Adrenal gland (tissue), 12 donors: ENCODE measurements around the gene SYT7. TPM values are rescaled to one million over a fixed set of nuclear protein-coding genes. Genes with fewer than 3 reads are reported as not detected.

Experiments used
- DNase-seq, 7 donors: peaks; one replicate each; pipeline ENCODE4 v3.0.0-alpha.2; 2019 to 2020
- H3K27ac ChIP-seq, 5 donors: fragments of 200-600 bp; sonication (generic) in 4 of 5; 1 replicate in 3 of 5; 2 replicates in 2 of 5; pipeline versions ENCODE4 v1.5.1 to v1.8.0; 2016 to 2020; ENCODE audit warnings: mild to moderate bottlenecking in 1 of 5
- H3K27me3 ChIP-seq: fragments of 200-600 bp; 2 replicates; pipeline ENCODE4 v1.8.0; 2021
- H3K36me3 ChIP-seq, 2 donors: fragments of 200-600 bp; replicated peaks in 1 of 2; 1 replicate in 1 of 2; 2 replicates in 1 of 2; pipeline versions ENCODE4 v1.5.1 to v1.8.0; 2018 to 2022
- H3K4me1 ChIP-seq, 2 donors: fragments of 200-600 bp; replicated peaks in 1 of 2; 1 replicate in 1 of 2; 2 replicates in 1 of 2; pipeline versions ENCODE4 v1.5.1 to v1.8.0; 2018 to 2021
- H3K4me3 ChIP-seq, 4 donors: fragments of 200-600 bp; sonication (generic) in 3 of 4; one replicate each; pipeline ENCODE4 v1.5.1; 2016 to 2018
- H3K9me3 ChIP-seq, 3 donors: fragments of 200-600 bp; sonication (generic) in 1 of 3; replicated peaks in 1 of 3; 1 replicate in 2 of 3; 2 replicates in 1 of 3; pipeline versions ENCODE4 v1.5.1 to v1.8.0; 2016 to 2021
- POLR2A ChIP-seq, 2 donors: fragments of 450-650 bp; IDR thresholded peaks; one replicate each; pipeline ENCODE4 v1.6.1; 2017; ENCODE audit warnings: antibody characterized with exemption in 2 of 2, mild to moderate bottlenecking in 2 of 2, moderate library complexity in 1 of 2
- WGBS, 4 donors: extraction: QIAGEN DNeasy Blood & Tissue Kit in 2 of 4; methylation state at CpG; one replicate each; pipeline versions ENCODE4 v1.1.5 to v1.1.7; 2013 to 2017; 5-methylcytosine and 5-hydroxymethylcytosine counted together
- intact Hi-C, 2 donors: fragments of 100-400 bp; cut with DNase I; formaldehyde crosslinking; loops; one replicate each; pipeline versions ENCODE4 v1.14.1 to v1.15.0; 2022 to 2023
- polyA plus RNA-seq, 3 donors: library from polyadenylated mRNA; stranded (reverse); fragments of 200-250 nt in 2 of 3; fragments of 350-450 nt in 1 of 3; fragmentation: Illumina TruSeq in 1 of 3; extraction: RNeasy Lipid Tissue Mini Kit (QIAGEN cat#74804) in 1 of 3; gene quantifications; one replicate each; pipeline ENCODE4 v1.2.3, GENCODE V29; 2013 to 2014
- total RNA-seq, 9 donors: library from RNA; depleted of rRNA in 4 of 9; stranded (reverse); fragments of >200 nt in 4 of 9; fragments of 120-200 nt in 1 of 9; fragmentation: NEBNext Ultra II Directional in 1 of 9; extraction: Animal tissue kit (Norgen Biotek cat#: 25700) in 1 of 9; gene quantifications; one replicate each; pipeline versions ENCODE4 v1.1.0 to v1.2.4, GENCODE V29; 2013 to 2023
- TF ChIP-seq, protein P1 (sequence below), 6 experiments: fragments of 450-650 bp in 4 of 6; fragments of 200-600 bp in 2 of 6; sonication (generic) in 1 of 6; IDR thresholded peaks; 1 replicate in 5 of 6; 2 replicates in 1 of 6; pipeline versions ENCODE4 v1.5.1 to v1.8.0; 2016 to 2021; ENCODE audit warnings: antibody characterized with exemption in 6 of 6, mild to moderate bottlenecking in 2 of 6, moderate library complexity in 1 of 6
- donor health status: healthy with polysubstance abuse.
- donor health status: Bipolar disorder and iron deficiency.
- donor health status: DM: yes; HTN: yes; CAD: no.
- donor health status: DM: no; HTN: no; CAD: no.
- donor health status: DM: no; HTN: no; CAD: no.
- donor health status: DM: yes; HTN: yes; CAD: no.

The SYT7 gene
- total and polyA plus RNA-seq, 12 donors, result 0.09 to 6.8 (median 1.3) TPM; not detected in 1

DNA sequence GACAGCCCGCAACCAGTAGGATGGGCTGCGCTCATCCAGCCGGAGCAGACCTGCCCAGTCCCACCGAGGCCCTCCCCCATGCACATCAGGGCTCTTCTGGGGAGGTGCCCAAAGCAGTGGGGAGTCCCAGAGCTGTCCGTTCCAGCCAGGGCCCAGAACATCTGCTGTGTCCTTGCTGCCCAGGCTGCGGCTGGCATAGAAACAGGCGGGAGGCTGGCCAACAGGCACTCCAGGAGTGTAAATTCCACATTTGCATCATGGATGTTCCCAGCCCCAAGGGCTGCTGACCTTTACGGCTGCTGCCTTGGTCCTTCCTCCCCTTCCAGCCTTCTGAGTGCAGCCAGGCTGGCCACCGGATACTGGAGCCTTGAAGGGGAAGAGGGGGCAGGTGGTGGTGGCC, 30.0 kb upstream of the SYT7 start:
- Histone ChIP-seq H3K36me3 (no peaks in the 10 kb centered on the region), H3K9me3 (no peaks in the 10 kb centered on the region), H3K4me3 (no peak overlapping the region), H3K27me3 (no peaks in the 10 kb centered on the region), H3K4me1 (no peaks in the 10 kb centered on the region), H3K27ac (no peak overlapping the region)
- 63 to 68% (median 67%) methylated on average over 4 to 9 of the region's 9 CpGs for WGBS, 4 donors
- TF ChIP-seq POLR2A (IDR thresholded peaks at IDR 0.05), result no peak
- TF ChIP-seq, protein P1, sequence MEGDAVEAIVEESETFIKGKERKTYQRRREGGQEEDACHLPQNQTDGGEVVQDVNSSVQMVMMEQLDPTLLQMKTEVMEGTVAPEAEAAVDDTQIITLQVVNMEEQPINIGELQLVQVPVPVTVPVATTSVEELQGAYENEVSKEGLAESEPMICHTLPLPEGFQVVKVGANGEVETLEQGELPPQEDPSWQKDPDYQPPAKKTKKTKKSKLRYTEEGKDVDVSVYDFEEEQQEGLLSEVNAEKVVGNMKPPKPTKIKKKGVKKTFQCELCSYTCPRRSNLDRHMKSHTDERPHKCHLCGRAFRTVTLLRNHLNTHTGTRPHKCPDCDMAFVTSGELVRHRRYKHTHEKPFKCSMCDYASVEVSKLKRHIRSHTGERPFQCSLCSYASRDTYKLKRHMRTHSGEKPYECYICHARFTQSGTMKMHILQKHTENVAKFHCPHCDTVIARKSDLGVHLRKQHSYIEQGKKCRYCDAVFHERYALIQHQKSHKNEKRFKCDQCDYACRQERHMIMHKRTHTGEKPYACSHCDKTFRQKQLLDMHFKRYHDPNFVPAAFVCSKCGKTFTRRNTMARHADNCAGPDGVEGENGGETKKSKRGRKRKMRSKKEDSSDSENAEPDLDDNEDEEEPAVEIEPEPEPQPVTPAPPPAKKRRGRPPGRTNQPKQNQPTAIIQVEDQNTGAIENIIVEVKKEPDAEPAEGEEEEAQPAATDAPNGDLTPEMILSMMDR (IDR thresholded peaks at IDR 0.05), result no peak
- intact Hi-C loops, result no loop called here
- no peak for DNase-seq

DNA sequence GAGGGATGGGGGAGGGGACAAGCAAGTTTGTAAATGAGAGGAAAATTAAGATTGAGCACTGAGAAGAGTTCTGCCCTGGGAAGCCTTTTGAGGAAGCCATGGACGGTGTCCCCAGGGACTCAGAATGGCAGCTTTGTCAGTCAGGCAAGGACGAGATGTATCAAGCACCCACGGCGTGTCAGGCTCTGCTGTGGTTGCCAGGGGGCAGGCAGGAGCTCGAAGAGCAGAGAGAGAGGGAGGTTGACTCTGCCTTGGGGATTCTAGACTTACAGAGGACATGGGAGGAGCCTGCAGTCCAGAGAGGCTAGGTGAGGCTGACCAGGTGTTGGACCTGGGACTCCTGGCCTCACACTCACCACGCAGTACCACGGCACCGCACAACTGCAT, 29.1 kb upstream of the SYT7 start:
- Histone ChIP-seq H3K9me3 (no peaks in the 10 kb centered on the region), H3K36me3 (no peaks in the 10 kb centered on the region), H3K4me3 (no peak overlapping the region), H3K27me3 (no peaks in the 10 kb centered on the region), H3K27ac (no peak overlapping the region), H3K4me1 (no peaks in the 10 kb centered on the region)
- 30 to 55% (median 49%) methylated on average over 8 of the region's 8 CpGs for WGBS, 4 donors
- TF ChIP-seq, protein P1 (IDR thresholded peaks at IDR 0.05), result no peak
- no peak for TF ChIP-seq POLR2A (IDR thresholded peaks at IDR 0.05)
- intact Hi-C loops, result no loop called here
- DNase-seq, result no peak

DNA sequence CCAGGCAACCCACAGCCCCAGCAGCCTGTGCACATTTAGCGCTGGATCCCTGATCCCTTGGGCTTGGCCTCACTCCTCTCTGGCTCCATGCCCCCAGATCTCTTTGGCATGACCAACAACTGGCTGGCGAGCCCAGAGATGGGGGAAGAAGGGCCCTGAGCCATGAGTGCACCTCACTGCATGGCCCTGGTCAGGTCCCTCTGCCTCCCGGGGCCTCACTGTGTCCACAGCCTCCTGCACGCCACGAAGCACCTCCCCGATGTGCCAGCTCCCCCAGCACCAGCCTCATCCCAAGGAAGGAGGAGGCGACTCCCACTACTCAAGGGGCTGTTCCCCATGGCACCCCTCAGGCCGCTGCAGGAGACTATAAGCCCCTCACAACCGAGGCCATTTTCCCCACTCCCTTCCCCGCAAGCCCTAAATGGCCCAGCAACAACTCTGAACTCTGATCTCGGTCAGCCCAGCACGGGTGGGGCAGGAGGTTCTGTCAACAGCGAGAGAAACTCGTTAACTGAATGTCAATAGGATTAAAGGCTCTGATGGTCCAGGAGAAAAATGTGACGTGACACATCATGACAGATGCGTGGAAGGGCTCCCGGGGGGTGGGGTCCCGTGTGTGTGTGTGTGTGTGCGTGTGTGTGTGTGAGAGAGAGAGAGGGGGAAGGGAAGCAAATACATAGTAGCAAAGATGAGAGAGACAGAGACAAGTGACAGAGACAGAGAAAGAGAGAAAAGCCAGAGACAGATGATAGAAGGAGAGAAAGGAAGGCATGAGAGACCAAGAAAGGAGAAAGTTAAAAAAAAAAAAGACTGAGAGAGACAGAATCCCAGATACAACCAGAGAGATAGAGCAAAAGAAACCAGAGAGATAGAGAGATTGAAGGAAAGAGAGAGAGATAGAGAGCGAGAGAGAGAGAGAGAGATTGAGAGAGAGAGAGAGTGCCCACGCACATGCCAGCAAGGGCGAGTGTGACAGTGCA, 28.4 kb upstream of the SYT7 start:
- Histone ChIP-seq H3K27ac (no peak overlapping the region), H3K36me3 (no peaks in the 10 kb centered on the region), H3K9me3 (no peaks in the 10 kb centered on the region), H3K4me1 (no peaks in the 10 kb centered on the region), H3K27me3 (no peaks in the 10 kb centered on the region), H3K4me3 (no peak overlapping the region)
- intact Hi-C loops, result no loop called here
- no peak for DNase-seq
- TF ChIP-seq, protein P1 (IDR thresholded peaks at IDR 0.05), result no peak
- TF ChIP-seq POLR2A (IDR thresholded peaks at IDR 0.05), result no peak
- WGBS, 4 donors, result 36 to 60% (median 58%) methylated on average over 15 to 22 of the region's 22 CpGs

- no peak for DNase-seq
- Histone ChIP-seq H3K4me3 (no peak overlapping the region), H3K9me3 (no peaks in the 10 kb centered on the region), H3K36me3 (no peaks in the 10 kb centered on the region), H3K27me3 (no peaks in the 10 kb centered on the region), H3K4me1 (peaks cover 0 to 5% of the 10 kb centered on the region in 2 donors), H3K27ac (no peak overlapping the region)
- intact Hi-C loops, result no loop called here
- WGBS, 4 donors, result 81 to 88% (median 84%) methylated on average over 12 to 14 of the region's 14 CpGs
- no peak for TF ChIP-seq POLR2A (IDR thresholded peaks at IDR 0.05)
- TF ChIP-seq, protein P1 (IDR thresholded peaks at IDR 0.05), result no peak
These were observed 27.2 kb upstream of the SYT7 start for GRCh38 chr11:61607920-61608599.
